GM21528 (cell line): ENCODE results near the gene GPRIN2.
"Not testable (repeated sequence)": the region's sequence is repeated elsewhere in the genome, so short reads cannot be mapped to it uniquely, and the experiment has no call there.

ENCODE experiments used
- ATAC-seq: cut with Tn5 transposase; IDR thresholded peaks from one replicate; pipeline ENCODE4 v1.9.1; 2021; ENCODE audit warnings: mild to moderate bottlenecking, moderate library complexity; ENCODE audit not compliant: unreplicated experiment, low FRiP score

Gene GPRIN2

DNA sequence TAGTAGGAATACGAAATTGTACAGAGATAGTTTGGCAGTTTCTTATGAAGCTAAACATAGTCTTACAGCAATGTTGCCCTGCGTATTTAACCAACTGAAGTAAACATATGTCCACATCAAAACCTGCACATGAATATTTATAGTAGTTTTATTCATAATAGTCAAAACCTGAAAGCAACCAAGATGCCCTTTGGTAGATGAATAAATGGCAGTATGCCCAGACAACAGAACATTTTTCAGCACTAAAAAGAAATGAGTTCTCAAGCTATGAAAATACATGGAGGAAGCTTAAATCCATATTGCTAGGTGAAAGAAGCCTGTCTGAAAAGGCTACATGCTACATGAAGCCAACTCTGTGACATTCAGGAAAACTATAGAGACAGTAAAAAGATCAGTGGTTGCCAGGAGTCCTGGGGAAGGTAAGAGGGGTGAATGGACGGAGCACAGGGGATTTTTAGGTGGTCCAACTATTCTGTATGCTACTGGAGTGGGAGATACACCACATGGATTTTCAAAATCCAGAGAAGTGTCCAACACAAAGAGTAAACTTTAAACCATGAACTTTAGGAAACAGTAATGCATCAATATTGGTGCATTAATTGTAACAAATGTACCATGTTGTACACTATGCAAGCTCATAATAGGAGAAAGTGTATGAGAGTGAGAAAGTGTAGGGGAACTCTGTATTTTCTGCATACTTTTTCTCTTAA is 17.6 kb downstream of the GPRIN2 start:
- ATAC-seq = no peak

DNA sequence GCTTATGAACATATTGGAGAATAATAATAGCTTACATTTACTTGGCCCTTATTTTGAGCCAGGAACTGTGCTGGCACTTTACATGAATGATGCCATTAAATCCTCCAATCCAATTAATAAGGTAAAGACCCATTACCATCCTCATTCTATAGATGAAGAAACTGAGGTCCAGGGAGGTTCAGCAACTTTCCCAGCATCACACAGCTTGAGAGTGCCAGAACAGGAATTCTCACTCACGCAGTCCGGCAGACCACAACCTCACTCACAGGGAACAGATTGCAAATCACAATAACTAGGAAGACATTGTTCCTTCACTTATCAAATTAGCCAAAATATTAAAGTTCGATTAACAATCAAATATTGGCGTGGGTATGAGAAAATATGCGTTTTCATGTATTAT is 18.3 kb downstream of the GPRIN2 start:
- no peak for ATAC-seq

DNA sequence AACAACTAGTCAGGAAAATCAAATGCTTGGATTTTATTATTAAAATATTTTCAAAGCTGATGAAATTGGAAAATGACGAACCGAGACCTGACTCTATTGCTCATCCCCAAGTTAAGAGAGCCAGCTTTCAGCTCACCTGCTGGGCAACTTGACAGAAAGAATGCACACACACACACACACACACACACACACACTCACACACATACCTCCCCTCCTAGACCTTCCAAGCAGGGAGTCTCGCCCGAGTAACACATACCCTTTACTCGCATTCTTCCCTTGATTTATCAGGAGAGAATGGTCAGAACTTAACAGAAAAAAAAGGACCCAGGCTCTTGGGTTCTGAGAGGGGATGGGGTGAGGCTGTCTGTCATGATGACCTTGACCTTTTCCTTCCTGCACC is 19.1 kb downstream of the GPRIN2 start:
- ATAC-seq = no peak

DNA sequence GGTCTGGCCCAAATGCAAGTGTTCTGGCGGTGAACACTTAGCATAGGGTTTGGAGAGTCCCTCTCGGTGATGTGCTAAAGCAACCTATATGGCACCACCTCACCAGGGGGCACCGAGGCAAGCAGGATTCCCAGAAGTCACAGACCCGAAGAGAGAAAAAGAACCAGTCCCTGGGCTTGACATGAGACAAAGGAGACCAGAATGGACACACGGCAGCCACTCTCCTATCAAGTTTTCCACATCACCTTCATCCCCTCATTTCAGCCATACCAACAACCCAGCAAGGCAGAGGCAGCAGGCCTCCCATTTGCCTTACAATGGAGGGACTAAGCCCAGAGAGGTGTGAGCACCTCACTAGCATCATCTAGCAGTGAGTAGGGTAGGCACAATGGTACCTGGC is 19.7 kb downstream of the GPRIN2 start:
- ATAC-seq = no peak

DNA sequence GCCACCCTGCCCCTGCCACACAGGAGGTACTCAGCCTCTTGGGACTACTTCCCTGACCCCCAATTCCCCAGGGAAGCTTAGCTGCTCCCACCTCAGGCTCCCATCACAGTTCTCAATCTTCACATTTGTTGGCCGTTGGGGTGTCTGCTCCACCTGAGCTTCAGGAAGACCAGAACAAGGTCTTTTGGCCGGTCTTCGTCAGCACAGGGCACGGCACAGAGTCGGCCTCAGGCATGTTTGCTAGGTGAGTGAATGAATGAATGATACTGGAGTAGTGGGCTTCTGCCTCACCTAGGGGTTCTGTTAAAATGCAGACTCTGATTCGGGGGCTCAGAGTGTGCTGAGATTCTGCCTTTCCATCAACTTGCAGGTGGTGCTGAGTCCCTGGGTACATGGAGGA is 20.3 kb downstream of the GPRIN2 start:
- no peak for ATAC-seq

DNA sequence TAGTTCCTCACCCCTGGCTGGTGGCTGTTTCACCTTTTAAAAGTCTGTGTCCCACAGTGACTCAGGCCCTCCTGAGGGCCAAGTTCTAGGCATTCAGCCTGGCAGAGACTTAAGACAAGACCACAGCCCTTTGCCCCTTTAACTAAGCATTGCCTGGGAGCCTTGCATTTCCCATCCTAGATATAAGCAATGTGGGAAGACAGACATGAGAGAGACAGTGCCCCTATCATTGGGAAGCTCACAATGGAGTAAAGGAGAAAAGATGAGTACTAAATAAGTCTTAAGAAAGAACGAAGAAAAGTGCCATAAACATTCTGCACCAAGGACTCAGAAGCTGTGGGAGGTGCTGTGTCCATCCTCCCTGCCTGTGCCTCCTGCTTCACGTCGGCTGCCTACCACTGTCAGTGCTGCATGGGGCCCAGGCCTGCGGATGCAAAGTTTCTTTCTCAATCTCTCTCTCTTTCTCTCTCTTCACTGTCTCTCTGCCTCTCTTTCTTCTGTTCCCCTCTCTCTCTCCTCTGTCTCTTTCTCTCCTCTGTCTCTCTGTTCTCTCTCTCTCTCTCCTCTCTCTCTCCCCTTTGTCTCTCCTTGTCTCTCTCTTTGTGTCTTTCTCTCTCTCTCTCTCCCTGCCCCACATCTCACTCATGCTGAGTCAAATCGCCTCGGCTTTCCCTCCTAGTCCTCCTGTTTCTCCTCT is 21.5 kb downstream of the GPRIN2 start:
- no peak for ATAC-seq

DNA sequence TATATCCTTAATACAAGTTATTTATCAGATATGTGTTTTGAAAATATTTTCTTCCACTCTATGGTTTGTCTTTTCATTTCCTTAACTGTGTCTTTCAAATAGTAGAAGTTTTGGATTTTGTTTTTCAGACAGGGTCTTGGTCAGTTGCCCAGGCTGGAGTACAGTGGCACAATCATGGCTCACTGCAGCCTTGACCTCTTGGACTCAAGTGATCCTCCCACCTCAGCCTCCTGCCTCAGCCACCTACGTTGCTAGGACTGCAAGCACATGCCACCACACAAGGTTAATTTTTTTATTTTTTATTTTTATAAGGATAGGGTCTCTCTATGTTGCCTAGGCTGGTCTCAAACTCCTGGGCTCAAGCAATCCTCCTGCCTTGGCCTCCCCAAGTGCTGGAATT is 24.2 kb downstream of the GPRIN2 start:
- not testable (repeated sequence) for ATAC-seq

DNA sequence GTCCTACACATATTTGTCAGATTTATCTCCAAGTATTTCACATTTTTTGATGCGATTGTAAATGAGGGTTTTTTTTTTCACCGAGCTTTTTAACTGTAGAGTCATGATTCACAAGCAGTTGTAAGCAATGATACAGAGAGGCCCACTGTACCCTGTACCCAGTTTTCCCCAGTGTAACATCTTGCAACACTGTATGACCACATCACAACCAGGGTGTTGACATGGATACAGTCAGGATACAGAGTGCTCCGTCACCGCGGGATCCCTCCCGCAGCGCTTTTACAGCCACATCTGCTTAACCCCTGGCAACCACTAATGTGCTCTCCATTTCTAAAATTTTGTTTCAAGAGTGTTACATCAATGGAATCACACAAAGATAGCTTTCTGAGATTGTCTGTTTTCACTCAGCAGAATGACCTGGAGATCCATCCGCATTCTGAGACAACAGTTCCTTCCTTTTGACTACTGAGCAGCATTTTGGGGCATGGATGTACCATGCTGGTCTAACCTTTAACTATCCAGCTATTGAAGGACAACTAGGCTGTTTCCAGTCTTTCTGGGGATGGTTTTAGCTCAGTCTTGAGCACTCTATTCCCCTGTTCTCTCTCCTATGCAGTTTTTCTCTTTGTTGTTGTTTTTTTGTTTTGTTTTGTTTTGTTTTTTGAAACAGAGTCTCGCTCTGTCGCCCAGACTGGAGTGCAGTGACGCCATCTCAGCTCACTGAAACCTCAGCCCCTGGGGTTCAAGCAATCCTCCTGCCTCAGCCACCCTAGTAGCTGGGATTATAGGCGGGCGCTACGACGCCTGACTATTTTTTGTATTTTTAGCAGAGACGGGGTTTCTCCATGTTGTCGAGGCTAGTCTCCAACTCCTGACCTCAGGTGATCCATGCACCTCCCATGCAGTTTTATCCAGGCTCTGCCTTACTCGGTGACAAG is 25.9 kb downstream of the GPRIN2 start:
- no peak for ATAC-seq

DNA sequence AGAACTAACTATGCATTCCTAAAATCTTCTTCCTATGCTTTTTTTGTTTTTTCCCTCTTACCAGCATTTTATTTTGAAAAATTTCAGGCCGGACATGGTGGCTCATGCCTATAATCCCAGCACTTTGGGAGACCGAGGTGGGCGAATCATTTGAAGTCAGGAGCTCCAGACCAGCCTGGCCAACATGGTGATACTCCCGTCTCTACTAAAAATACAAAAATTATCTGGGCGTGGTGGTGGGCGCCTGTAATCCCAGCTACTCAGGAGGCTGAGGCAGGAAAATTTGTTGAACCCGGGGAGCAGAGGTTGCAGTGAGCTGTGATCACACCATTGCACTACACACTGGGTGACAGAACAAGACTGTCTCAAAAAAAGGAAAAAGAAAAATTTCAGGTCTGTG is 26.7 kb downstream of the GPRIN2 start:
- ATAC-seq = not testable (repeated sequence)

DNA sequence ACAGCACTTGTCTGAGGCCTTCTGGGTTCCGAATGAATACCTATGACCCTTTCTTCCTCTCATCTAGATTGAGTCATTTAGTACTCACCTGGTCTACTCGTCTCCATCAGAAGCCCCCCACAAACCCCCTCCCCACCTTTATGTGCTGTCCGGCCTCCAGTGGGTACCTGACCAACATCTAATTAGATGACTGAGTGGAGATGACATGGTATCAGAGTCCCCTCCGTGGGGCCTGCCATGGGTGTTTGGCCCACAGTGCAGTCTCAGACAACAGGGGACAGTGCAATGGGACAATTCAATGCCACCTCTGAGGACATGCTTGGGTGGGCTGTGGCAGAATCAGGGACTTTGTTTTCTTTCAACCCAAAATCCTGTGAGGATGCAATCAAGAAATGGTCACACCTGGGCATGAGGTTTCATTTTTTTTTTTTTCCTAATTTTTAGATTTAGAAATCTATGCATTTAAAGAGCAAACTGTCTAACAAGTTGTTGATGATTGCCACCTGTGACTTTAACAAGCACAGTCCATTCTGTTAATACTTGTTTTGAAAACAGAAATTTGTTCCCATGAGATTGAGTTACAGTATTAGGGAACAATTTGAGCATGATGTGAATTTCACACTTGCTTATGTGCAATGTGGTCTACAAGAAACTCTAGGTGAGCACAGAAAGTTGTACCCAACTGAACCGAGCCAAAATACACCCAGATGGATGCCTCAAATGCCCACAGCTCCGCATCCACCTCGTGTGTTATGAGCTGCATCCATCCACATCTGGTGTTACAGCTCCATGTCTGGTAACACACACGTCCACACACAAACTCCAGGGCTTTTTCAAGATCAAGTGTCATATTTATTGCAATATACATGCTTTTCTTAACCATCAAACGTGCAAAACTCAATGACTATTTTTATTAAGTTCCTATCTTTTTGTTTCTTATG is 27.5 kb downstream of the GPRIN2 start:
- ATAC-seq = no peak

DNA sequence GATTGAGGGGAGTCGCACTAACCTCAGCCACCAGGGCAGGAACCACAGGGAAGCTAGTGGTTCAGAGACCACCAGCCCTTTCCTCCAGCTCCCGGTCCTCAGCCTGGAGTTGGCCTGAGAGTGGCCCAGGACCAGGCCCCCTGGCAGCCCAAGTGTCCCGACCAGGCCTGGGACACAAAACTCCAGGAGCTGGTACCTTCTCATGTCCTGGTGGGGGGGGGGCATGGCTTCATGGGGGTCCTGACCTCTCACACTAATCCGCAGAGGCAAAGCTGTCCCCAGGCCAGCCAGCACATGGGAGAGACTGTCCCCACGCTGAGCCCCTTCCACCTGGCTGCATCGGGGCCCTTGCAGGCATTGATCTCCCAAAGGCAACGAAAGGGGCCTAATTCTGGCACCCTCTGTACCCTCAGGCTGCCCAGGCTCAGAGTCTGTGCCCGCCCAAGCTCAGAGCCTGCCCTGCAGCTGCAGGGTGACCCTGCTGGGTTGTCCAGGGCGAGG is 28.2 kb downstream of the GPRIN2 start:
- no peak for ATAC-seq

DNA sequence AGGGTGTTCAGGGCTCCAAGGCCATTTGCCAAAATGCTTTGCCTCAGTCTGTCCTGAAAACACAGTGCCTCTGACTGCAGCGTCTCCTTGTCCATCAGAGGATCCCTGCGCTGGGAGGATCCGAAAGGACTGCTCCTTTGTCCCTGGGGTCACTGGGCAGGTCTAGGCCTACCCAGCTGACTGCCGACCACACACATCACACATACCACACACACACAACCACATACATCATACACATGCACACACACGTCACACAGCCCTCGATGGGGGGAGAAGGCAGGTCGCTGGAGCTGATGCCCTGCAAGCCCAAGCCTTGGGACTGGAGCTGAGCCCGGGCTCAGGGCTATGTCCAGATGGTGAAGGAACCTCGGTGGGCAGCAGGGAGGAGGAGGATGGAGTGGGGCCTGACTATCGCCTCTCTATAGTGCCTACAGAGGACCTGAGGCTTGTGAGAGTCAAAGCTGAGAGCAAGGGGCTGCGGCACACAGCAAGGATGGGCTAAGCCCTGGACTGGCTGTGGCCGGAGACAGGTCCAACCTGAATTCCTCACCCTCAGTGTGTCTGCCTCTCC is 29.1 kb downstream of the GPRIN2 start:
- no peak for ATAC-seq

DNA sequence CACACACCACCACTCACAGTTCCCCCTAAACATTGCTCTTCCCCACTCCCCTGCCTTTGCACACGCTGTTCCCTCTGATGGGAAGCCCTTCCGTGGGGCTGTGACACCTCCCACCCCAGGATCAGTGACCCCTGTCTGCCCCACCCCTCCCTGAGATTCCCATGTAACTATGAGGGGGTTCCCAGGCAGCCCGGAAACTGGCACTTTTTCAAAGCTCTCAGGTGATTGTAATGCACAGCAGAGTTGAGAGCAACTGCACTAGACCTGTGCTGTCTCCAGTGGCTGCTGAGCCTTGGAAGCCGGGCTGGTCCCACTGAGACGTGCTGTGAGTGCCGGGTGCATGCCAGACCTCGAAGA is 29.8 kb downstream of the GPRIN2 start:
- no peak for ATAC-seq

DNA sequence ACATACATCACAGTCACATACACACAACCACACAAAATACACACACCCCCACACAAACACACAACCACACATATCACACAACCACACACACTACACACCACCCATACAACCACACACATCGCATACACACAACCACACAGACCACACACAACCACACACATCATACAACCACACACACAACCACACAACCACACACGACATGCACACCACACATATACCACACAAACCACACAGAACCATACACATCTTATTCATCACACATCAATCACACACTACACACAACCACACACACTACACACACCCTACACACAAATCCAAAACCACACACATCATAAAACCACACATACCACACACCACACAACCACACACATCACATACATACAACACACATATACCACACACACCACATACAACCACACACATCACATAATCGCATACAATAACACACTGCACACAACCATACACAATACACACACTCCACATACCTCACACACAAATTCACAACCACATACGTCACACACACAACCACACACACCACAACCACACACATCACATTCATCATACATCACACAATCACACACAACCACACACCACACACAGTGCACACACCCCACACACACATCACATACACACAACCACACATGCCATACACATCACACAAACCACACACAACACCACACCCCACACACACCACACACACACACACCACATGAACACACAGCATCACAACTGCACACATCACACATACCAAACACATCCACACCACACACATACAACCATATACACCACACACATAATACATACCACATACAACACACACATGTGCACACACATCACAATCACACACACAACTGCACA is 30.4 kb downstream of the GPRIN2 start:
- ATAC-seq = no peak

DNA sequence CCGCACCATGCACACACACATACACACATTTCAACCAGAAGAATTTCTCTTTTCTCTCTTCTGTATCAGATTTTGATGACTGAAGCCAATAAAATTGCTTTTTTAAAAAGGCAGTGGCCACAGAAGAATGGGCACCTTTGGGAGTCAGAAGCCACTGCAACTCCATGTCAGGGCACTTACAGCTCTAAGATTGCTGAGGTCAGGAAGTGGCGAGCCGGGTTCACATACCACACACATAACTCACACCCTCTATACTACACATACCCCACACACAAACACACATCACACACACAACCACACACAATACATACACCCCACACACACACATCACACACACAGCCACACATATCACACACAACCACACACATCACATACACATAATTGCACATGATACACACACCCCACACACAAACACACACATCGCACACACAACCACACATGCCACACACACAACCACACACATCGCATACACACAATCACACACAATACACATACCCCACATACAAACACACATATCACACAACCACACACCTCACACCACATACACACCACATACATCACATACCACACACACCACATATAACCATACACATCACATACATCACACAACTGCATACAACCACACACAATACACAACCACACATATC is 31.2 kb downstream of the GPRIN2 start:
- ATAC-seq = no peak

DNA sequence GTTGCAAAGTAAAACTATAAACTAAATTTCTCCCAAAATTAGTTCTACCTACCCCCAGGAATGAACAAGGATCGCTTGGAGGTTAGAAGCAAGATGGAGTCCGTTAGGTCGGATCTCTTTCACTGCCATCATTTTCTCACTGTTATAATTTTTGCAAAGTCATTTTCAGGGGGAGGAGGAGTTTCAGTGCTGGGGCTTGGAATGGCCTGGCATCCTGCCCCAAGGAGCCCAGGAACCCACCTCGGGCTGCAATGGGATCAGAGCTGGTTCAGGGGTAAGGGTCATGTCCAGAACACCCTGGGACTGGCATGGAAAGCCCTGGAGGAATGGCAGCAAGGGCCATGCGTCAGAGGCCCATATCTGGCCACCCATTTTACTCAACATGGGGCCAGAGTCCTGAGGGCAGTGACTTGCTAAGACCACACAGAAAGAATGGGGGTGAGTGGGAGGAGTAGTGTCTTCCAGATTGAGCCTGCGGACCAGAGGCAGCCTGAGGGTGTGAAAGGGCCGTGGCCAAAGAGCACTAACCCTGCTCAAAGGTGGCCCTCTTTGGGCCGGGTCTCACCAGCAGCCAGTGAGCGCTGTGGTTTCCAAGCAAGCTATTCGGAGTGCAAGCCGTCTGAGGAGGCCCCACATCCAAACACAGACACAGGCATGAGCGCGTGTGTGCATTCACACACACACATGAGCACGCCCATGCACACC is 31.8 kb downstream of the GPRIN2 start:
- no peak for ATAC-seq

DNA sequence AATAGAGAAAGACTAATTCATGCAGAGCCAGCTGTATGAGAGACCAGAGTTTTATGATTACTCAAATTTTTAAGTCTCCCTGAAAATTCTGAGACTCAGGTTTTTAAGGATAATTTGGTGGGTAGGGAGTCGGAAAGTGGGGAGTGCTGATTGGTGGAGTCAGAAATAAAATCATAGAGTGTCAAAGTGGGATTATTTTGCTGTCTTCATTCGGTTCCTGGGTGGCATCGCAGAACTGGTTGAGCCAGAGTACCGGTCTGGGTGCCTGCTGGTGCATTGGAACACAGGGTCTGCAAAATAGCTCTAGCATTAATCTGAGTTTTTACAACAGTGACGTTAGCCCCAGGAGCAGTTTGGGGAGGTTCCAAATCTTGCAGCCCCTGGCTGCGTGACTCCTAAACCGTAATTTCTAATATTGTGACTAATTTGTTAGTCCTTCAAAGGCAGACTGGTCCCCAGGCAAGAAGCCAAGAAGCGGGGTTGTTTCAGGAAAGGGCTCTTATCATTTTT is 32.4 kb downstream of the GPRIN2 start:
- ATAC-seq = no peak
